Immature natural killer cell (primary cell): ENCODE results near the gene EPB41L2. TPM values are rescaled to one million over a fixed set of nuclear protein-coding genes. Genes with fewer than 3 reads are reported as not detected.
"Not testable (repeated sequence)": the region's sequence is repeated elsewhere in the genome, so short reads cannot be mapped to it uniquely, and the experiment has no call there.

Experiments used
- DNase-seq, 3 donors: peaks; one replicate each; pipeline ENCODE4 v3.0.0; 2022; ENCODE audit warnings: mixed read lengths in 1 of 3
- H3K27ac Mint-ChIP-seq, 6 donors: one replicate each; pipeline ENCODE4 v1.8.0; 2020; ENCODE audit warnings: mixed read lengths in 6 of 6, mild to moderate bottlenecking in 5 of 6, inconsistent platforms in 4 of 6, moderate library complexity in 3 of 6
- H3K27me3 Mint-ChIP-seq, 3 donors: one replicate each; pipeline ENCODE4 v1.8.0; 2020 to 2021; ENCODE audit warnings: low read depth in 3 of 3, mild to moderate bottlenecking in 3 of 3, mixed read lengths in 3 of 3, moderate library complexity in 3 of 3, inconsistent platforms in 1 of 3
- H3K36me3 Mint-ChIP-seq, 3 donors: one replicate each; pipeline ENCODE4 v1.8.0; 2020; ENCODE audit warnings: mixed read lengths in 3 of 3, inconsistent platforms in 2 of 3, mild to moderate bottlenecking in 2 of 3
- H3K4me1 Mint-ChIP-seq, 2 donors: one replicate each; pipeline ENCODE4 v1.8.0; 2020; ENCODE audit warnings: inconsistent platforms in 2 of 2, mild to moderate bottlenecking in 2 of 2, mixed read lengths in 2 of 2, moderate library complexity in 1 of 2
- H3K4me3 Mint-ChIP-seq, 5 donors: one replicate each; pipeline ENCODE4 v1.8.0; 2020; ENCODE audit warnings: mild to moderate bottlenecking in 5 of 5, mixed read lengths in 5 of 5, inconsistent platforms in 3 of 5, moderate library complexity in 3 of 5
- H3K9me3 Mint-ChIP-seq, 6 donors: one replicate each; pipeline ENCODE4 v1.8.0; 2020; ENCODE audit warnings: mild to moderate bottlenecking in 6 of 6, mixed read lengths in 6 of 6, inconsistent platforms in 4 of 6, moderate library complexity in 3 of 6
- polyA plus RNA-seq, 3 donors: library from polyadenylated mRNA; unstranded; fragments of 300-500 nt; fragmentation: Illumina TruSeq; gene quantifications; one replicate each; pipeline ENCODE4 v1.2.3, GENCODE V29; 2021

EPB41L2 gene
- polyA plus RNA-seq, 3 donors from 2014 or later, result 0.81 to 1.3 TPM; not detected in 1

GRCh38 chr6:131015630-131016263 is 47.3 kb downstream of the EPB41L2 start:
- no peak overlapping the region for H3K4me3 Mint-ChIP-seq
- H3K36me3 Mint-ChIP-seq, result no peaks in the 10 kb centered on the region
- no peak for DNase-seq
- H3K4me1 Mint-ChIP-seq, result no peaks in the 10 kb centered on the region
- no peaks in the 10 kb centered on the region for H3K9me3 Mint-ChIP-seq
- H3K27me3 Mint-ChIP-seq, result peaks cover 0 to 2% (median 2%) of the 10 kb centered on the region in 3 donors
- no peak overlapping the region for H3K27ac Mint-ChIP-seq

GRCh38 chr6:131015025-131015591 is 47.9 kb downstream of the EPB41L2 start:
- Mint-ChIP-seq H3K36me3 (no peaks in the 10 kb centered on the region), H3K27me3 (peaks cover 0 to 2% (median 2%) of the 10 kb centered on the region in 3 donors), H3K27ac (no peak overlapping the region), H3K4me3 (no peak overlapping the region), H3K9me3 (no peaks in the 10 kb centered on the region), H3K4me1 (no peaks in the 10 kb centered on the region)
- no peak for DNase-seq

GRCh38 chr6:131014080-131014776 is 48.8 kb downstream of the EPB41L2 start:
- Mint-ChIP-seq H3K27ac (no peak overlapping the region), H3K27me3 (peaks cover 0 to 2% (median 0%) of the 10 kb centered on the region in 3 donors), H3K36me3 (peaks cover 0 to 5% (median 0%) of the 10 kb centered on the region in 3 donors), H3K9me3 (no peaks in the 10 kb centered on the region), H3K4me1 (no peaks in the 10 kb centered on the region), H3K4me3 (no peak overlapping the region)
- DNase-seq, result no peak

GRCh38 chr6:131013495-131013894 is 49.5 kb downstream of the EPB41L2 start:
- no peak for DNase-seq
- Mint-ChIP-seq H3K27ac (no peak overlapping the region), H3K4me1 (no peaks in the 10 kb centered on the region), H3K36me3 (peaks cover 0 to 5% (median 0%) of the 10 kb centered on the region in 3 donors), H3K4me3 (no peak overlapping the region), H3K27me3 (peaks cover 0 to 2% (median 0%) of the 10 kb centered on the region in 3 donors), H3K9me3 (peaks cover 0 to 6% (median 0%) of the 10 kb centered on the region in 6 donors)

GRCh38 chr6:131009790-131010189 is 53.3 kb downstream of the EPB41L2 start:
- Mint-ChIP-seq H3K27me3 (peaks cover 0 to 2% (median 2%) of the 10 kb centered on the region in 3 donors), H3K9me3 (peaks cover 4 to 19% (median 13%) of the 10 kb centered on the region in 6 donors), H3K4me3 (no peak overlapping the region), H3K27ac (no peak overlapping the region), H3K4me1 (no peaks in the 10 kb centered on the region), H3K36me3 (peaks cover 4 to 15% (median 8%) of the 10 kb centered on the region in 3 donors)
- no peak for DNase-seq

GRCh38 chr6:131008965-131009364 is 54.1 kb downstream of the EPB41L2 start:
- H3K27ac Mint-ChIP-seq, H3K4me1 Mint-ChIP-seq, H3K27me3 Mint-ChIP-seq, DNase-seq, H3K4me3 Mint-ChIP-seq: not testable (repeated sequence)
- Mint-ChIP-seq H3K9me3 (peaks cover 4 to 19% (median 13%) of the 10 kb centered on the region in 6 donors), H3K36me3 (peaks cover 4 to 15% (median 8%) of the 10 kb centered on the region in 3 donors)

- not testable (repeated sequence) for H3K4me1 Mint-ChIP-seq, DNase-seq, H3K27ac Mint-ChIP-seq, H3K27me3 Mint-ChIP-seq, H3K4me3 Mint-ChIP-seq
- Mint-ChIP-seq H3K36me3 (peaks cover 4 to 15% (median 8%) of the 10 kb centered on the region in 3 donors), H3K9me3 (peaks cover 4 to 19% (median 13%) of the 10 kb centered on the region in 6 donors)
Measured at GRCh38 chr6:131007964-131008363, 55.1 kb downstream of the EPB41L2 start.

GRCh38 chr6:131007286-131007685 is 55.8 kb downstream of the EPB41L2 start:
- DNase-seq, result no peak
- Mint-ChIP-seq H3K36me3 (peaks cover 4 to 15% (median 8%) of the 10 kb centered on the region in 3 donors), H3K27ac (no peak overlapping the region), H3K4me1 (no peaks in the 10 kb centered on the region), H3K4me3 (no peak overlapping the region), H3K9me3 (peaks cover 4 to 19% (median 13%) of the 10 kb centered on the region in 6 donors), H3K27me3 (peaks cover 0 to 2% (median 2%) of the 10 kb centered on the region in 3 donors)

- Mint-ChIP-seq H3K9me3 (peaks cover 4 to 19% (median 13%) of the 10 kb centered on the region in 6 donors), H3K4me3 (no peak overlapping the region), H3K4me1 (no peaks in the 10 kb centered on the region), H3K27ac (no peak overlapping the region), H3K36me3 (peaks cover 4 to 15% (median 8%) of the 10 kb centered on the region in 3 donors), H3K27me3 (peaks cover 0 to 5% (median 2%) of the 10 kb centered on the region in 3 donors)
- DNase-seq, result no peak
Measured at GRCh38 chr6:131005439-131006016, 57.5 kb downstream of the EPB41L2 start.

GRCh38 chr6:131004936-131005335 is 58.1 kb downstream of the EPB41L2 start:
- Mint-ChIP-seq H3K27ac (no peak overlapping the region), H3K36me3 (peaks cover 4 to 15% (median 8%) of the 10 kb centered on the region in 3 donors), H3K4me1 (no peaks in the 10 kb centered on the region), H3K27me3 (peaks cover 2 to 5% (median 3%) of the 10 kb centered on the region in 3 donors), H3K4me3 (no peak overlapping the region), H3K9me3 (peaks cover 4 to 19% (median 13%) of the 10 kb centered on the region in 6 donors)
- DNase-seq, result no peak

- Mint-ChIP-seq H3K9me3 (peaks cover 4 to 19% (median 13%) of the 10 kb centered on the region in 6 donors), H3K4me1 (no peaks in the 10 kb centered on the region), H3K27me3 (peaks cover 2 to 5% (median 3%) of the 10 kb centered on the region in 3 donors), H3K27ac (no peak overlapping the region), H3K36me3 (peaks cover 4 to 10% (median 8%) of the 10 kb centered on the region in 3 donors), H3K4me3 (no peak overlapping the region)
- DNase-seq, result no peak
Measured at GRCh38 chr6:131004387-131004755, 58.7 kb downstream of the EPB41L2 start.

- Mint-ChIP-seq H3K4me3 (no peak overlapping the region), H3K4me1 (no peaks in the 10 kb centered on the region), H3K27me3 (peaks cover 2 to 5% (median 3%) of the 10 kb centered on the region in 3 donors), H3K27ac (no peak overlapping the region), H3K36me3 (peaks cover 4 to 10% (median 8%) of the 10 kb centered on the region in 3 donors), H3K9me3 (peaks cover 4 to 15% (median 12%) of the 10 kb centered on the region in 6 donors)
- no peak for DNase-seq
Measured at GRCh38 chr6:131003488-131004386, 59.3 kb downstream of the EPB41L2 start.

- no peak overlapping the region for H3K27ac Mint-ChIP-seq
- H3K4me1 Mint-ChIP-seq, result no peaks in the 10 kb centered on the region
- no peak for DNase-seq
- no peak overlapping the region for H3K4me3 Mint-ChIP-seq
- H3K27me3 Mint-ChIP-seq, result peaks cover 2 to 5% (median 3%) of the 10 kb centered on the region in 3 donors
- peaks cover 4 to 11% (median 9%) of the 10 kb centered on the region in 6 donors for H3K9me3 Mint-ChIP-seq
- H3K36me3 Mint-ChIP-seq, result peaks cover 2 to 9% (median 7%) of the 10 kb centered on the region in 3 donors
Measured at GRCh38 chr6:131002661-131002980, 60.4 kb downstream of the EPB41L2 start.
